ENCODE measurements around the gene ERBIN. TPM values are rescaled to one million over a fixed set of nuclear protein-coding genes. Genes with fewer than 3 reads are reported as not detected.

ERBIN gene
- total and polyA plus RNA-seq, 2 of the 8 experiments (the other 6 are each of a cell fraction or from before 2014, with no cell fraction given): 7.7 to 33.2 TPM

- H3K9ac ChIP-seq (replicated peaks in 1 of 4; ENCODE audit: extremely low read depth in 1 of 4, low read depth in 3 of 4, low read length in 3 of 4): no peak overlapping the region
- H3K79me1 ChIP-seq (ENCODE audit: low read depth, low read length): peaks cover 5% of the 10 kb centered on the region
- no peak overlapping the region for H3K27ac ChIP-seq (ENCODE audit: low read depth, low read length)
- peaks cover 0 to 76% of the 10 kb centered on the region in 2 experiments; a peak in 3 of 4 replicates for H3K79me2 ChIP-seq (ENCODE audit: control insufficient read depth in 1 of 2, insufficient read depth in 2 of 2, low read length in 2 of 2)
- no peak overlapping the region for H2BK5ac ChIP-seq (ENCODE audit: low read depth, low read length)
- peaks cover 7 to 10% of the 10 kb centered on the region in 2 experiments for H4K20me1 ChIP-seq (replicated peaks in 1 of 2; ENCODE audit: control insufficient read depth in 1 of 2, insufficient read depth in 2 of 2, low read length in 2 of 2)
- peaks cover 3 to 22% (median 7%) of the 10 kb centered on the region in 4 experiments; a peak in 6 of 7 replicates for H3K4me1 ChIP-seq (replicated peaks in 1 of 4; ENCODE audit: control insufficient read depth in 3 of 4, insufficient read depth in 4 of 4, low read length in 3 of 4)
- H3K4ac ChIP-seq (replicated peaks; ENCODE audit: insufficient read length, low read depth, low read length): no peak overlapping the region
- no peaks in the 10 kb centered on the region; a peak in 2 of 8 replicates for H3K36me3 ChIP-seq (ENCODE audit: control insufficient read depth in 2 of 4, insufficient read depth in 4 of 4, low read length in 3 of 4)
- H2BK12ac ChIP-seq (ENCODE audit: low read depth, low read length): no peak overlapping the region
- H3K18ac ChIP-seq (ENCODE audit: extremely low read depth, low read length): no peak overlapping the region
- H2BK120ac ChIP-seq (replicated peaks; ENCODE audit: low read depth, low read length): no peak overlapping the region
- CTCF ChIA-PET (ENCODE audit: partially characterized antibody): interaction anchor here (1.3 kb wide), 1 partner anchor 12 kb away, joined by 4 read pairs; no protein-coding TSS in a partner anchor
- no peaks in the 10 kb centered on the region for H3K27me3 ChIP-seq (replicated peaks in 1 of 4; ENCODE audit: control insufficient read depth in 3 of 4, extremely low read depth in 1 of 4, insufficient read depth in 3 of 4, low read length in 3 of 4)
- H3K9me3 ChIP-seq (ENCODE audit: insufficient read depth in 2 of 2, low read depth in 1 of 2, low read length in 1 of 2): no peaks in the 10 kb centered on the region
- DNase-seq (ENCODE audit: low read depth in 1 of 2, low spot score in 2 of 2): no peak
- no peak overlapping the region for H2AK5ac ChIP-seq (ENCODE audit: low read depth, low read length)
- no peak overlapping the region for H4K91ac ChIP-seq (replicated peaks; ENCODE audit: insufficient read length, low read length)
- no peak overlapping the region for H3K23ac ChIP-seq (ENCODE audit: insufficient read length)
- H3K23me2 ChIP-seq (ENCODE audit: low read depth, low read length): no peaks in the 10 kb centered on the region
- POLR2A ChIA-PET (ENCODE audit: partially characterized antibody): no interaction called here
- H3K56ac ChIP-seq (replicated peaks; ENCODE audit: insufficient read length, low read depth, low read length): no peak overlapping the region
- no peak overlapping the region for H2BK20ac ChIP-seq (ENCODE audit: low read length)
- no peak overlapping the region for H4K5ac ChIP-seq (ENCODE audit: insufficient read length, low read depth, low read length)
- no peak overlapping the region for H4K8ac ChIP-seq (ENCODE audit: extremely low read depth, insufficient read depth, low read length)
- H3K14ac ChIP-seq (ENCODE audit: insufficient read length): no peak overlapping the region
- no peak overlapping the region for H3K4me2 ChIP-seq (ENCODE audit: insufficient read depth in 1 of 2, low read depth in 2 of 2, low read length in 2 of 2)
- H2BK15ac ChIP-seq (ENCODE audit: low read length): no peak overlapping the region
- no peak for FAIRE-seq
- WGBS, 2 experiments (ENCODE audit: extremely low coverage in 1 of 2, insufficient coverage in 1 of 2, insufficient read length in 1 of 2, insufficient replicate concordance in 2 of 2, low coverage in 1 of 2, low lambda C conversion rate in 2 of 2, missing lambda C conversion rate in 1 of 2): 96% methylated on average over 1 of the region's 1 CpG; no CpG with 5 or more reads in 1 of the 2 experiments
- H2AFZ ChIP-seq (ENCODE audit: low read length): no peak overlapping the region
- no peak overlapping the region for H3K4me3 ChIP-seq (ENCODE audit: extremely low read depth in 1 of 4, insufficient read depth in 2 of 4, low read depth in 3 of 4, low read length in 4 of 4)
- no peak for TF ChIP-seq MAX (IDR thresholded peaks at IDR 0.05)
- TF ChIP-seq HDAC2 (IDR thresholded peaks at IDR 0.05; ENCODE audit: borderline replicate concordance in 1 of 2, low read depth in 2 of 2, low read length in 2 of 2): no peak
- no peak for TF ChIP-seq SP2 (IDR thresholded peaks at IDR 0.05; ENCODE audit: low read length)
- no peak for TF ChIP-seq MAFK (IDR thresholded peaks at IDR 0.05; ENCODE audit: low read depth, low read length)
- TF ChIP-seq EZH2 (IDR thresholded peaks at IDR 0.05; ENCODE audit: low read depth, low read length, severe bottlenecking): no peak
- no peak for TF ChIP-seq CBX8 (IDR thresholded peaks at IDR 0.05; ENCODE audit: borderline replicate concordance, low read depth, low read length)
Measured at GRCh38 chr5:65986050-65986451, 59.7 kb downstream of the ERBIN start.
